Measurements from ENCODE around the gene THAP4.
"Not testable (repeated sequence)": the region's sequence is repeated elsewhere in the genome, so short reads cannot be mapped to it uniquely, and the experiment has no call there.

DNA sequence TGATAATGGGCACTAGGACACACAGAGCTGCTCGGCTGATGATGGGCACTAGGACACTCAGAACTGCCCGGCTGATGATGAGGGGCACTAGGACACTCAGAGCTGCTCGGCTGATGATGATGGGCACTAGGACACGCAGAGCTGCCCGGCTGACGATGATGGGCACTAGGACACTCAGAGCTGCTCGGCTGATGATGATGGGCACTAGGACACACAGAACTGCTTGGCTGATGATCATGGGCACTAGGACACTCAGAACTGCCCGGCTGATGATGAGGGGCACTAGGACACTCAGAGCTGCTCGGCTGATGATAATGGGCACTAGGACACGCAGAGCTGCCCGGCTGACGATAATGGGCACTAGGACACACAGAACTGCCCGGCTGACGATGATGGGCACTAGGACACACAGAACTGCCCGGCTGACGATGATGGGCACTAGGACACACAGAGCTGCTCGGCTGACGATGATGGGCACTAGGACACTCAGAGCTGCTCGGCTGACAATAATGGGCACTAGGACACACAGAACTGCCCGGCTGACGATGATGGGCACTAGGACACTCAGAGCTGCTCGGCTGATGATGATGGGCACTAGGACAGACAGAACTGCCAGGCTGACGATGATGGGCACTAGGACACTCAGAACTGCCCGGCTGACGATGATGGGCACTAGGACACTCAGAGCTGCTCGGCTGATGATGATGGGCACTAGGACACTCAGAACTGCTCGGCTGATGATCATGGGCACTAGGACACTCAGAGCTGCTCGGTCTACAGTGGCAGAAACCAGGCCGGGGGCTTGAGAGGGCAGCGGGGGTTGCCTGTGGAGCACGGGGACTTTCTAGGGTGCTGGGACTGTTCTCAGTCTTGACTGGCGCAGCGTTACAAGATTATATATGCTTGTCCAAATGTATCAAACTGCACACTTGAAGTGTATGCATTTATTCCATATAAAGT is 46.2 kb downstream of the THAP4 start:
- TF ChIP-seq, protein P1, sequence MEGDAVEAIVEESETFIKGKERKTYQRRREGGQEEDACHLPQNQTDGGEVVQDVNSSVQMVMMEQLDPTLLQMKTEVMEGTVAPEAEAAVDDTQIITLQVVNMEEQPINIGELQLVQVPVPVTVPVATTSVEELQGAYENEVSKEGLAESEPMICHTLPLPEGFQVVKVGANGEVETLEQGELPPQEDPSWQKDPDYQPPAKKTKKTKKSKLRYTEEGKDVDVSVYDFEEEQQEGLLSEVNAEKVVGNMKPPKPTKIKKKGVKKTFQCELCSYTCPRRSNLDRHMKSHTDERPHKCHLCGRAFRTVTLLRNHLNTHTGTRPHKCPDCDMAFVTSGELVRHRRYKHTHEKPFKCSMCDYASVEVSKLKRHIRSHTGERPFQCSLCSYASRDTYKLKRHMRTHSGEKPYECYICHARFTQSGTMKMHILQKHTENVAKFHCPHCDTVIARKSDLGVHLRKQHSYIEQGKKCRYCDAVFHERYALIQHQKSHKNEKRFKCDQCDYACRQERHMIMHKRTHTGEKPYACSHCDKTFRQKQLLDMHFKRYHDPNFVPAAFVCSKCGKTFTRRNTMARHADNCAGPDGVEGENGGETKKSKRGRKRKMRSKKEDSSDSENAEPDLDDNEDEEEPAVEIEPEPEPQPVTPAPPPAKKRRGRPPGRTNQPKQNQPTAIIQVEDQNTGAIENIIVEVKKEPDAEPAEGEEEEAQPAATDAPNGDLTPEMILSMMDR (IDR thresholded peaks at IDR 0.05; ENCODE audit: low read depth, low read length), result not testable (repeated sequence)
- TF ChIP-seq POLR2A (IDR thresholded peaks at IDR 0.05; ENCODE audit: extremely low read depth, insufficient read length), result not testable (repeated sequence)

Data from NB4 (cell line).